Type B pancreatic cell (in vitro differentiated cells): ENCODE measurements around the gene SLITRK2. TPM values are rescaled to one million over a fixed set of nuclear protein-coding genes. Genes with fewer than 3 reads are reported as not detected.

Source experiments
- DNase-seq: peaks from one replicate; pipeline ENCODE4 v3.0.0; 2021; ENCODE audit warnings: mixed read lengths; ENCODE audit not compliant: unreplicated experiment; ENCODE audit errors: extremely low spot score
- H3K27ac Mint-ChIP-seq: 2 replicates; pipeline ENCODE4 v1.8.0; 2021; ENCODE audit warnings: mild to moderate bottlenecking, mixed read lengths
- H3K27me3 Mint-ChIP-seq: 2 replicates; pipeline ENCODE4 v1.8.0; 2021; ENCODE audit warnings: mixed read lengths
- H3K36me3 Mint-ChIP-seq: 2 replicates; pipeline ENCODE4 v1.8.0; 2021; ENCODE audit warnings: mixed read lengths
- H3K4me1 Mint-ChIP-seq: one replicate; pipeline ENCODE4 v1.8.0; 2021; ENCODE audit warnings: mixed read lengths; ENCODE audit not compliant: unreplicated experiment
- H3K4me3 Mint-ChIP-seq: 2 replicates; pipeline ENCODE4 v1.8.0; 2021; ENCODE audit warnings: mild to moderate bottlenecking, mixed read lengths
- H3K9me3 Mint-ChIP-seq: 2 replicates; pipeline ENCODE4 v1.8.0; 2021; ENCODE audit warnings: mixed read lengths
- CTCF ChIP-seq: fragments of 200-600 bp; sonication (generic); conservative IDR thresholded peaks from 2 replicates; pipeline ENCODE4 v1.5.0; 2021; ENCODE audit warnings: antibody characterized with exemption, mild to moderate bottlenecking
- total RNA-seq: library from RNA; stranded (reverse); gene quantifications from 2 replicates; pipeline ENCODE4 v1.2.1, GENCODE V29; 2021; ENCODE audit warnings: low replicate concordance

SLITRK2 gene
- total RNA-seq, 1 donor from 2014 or later = 5.4 TPM

DNA sequence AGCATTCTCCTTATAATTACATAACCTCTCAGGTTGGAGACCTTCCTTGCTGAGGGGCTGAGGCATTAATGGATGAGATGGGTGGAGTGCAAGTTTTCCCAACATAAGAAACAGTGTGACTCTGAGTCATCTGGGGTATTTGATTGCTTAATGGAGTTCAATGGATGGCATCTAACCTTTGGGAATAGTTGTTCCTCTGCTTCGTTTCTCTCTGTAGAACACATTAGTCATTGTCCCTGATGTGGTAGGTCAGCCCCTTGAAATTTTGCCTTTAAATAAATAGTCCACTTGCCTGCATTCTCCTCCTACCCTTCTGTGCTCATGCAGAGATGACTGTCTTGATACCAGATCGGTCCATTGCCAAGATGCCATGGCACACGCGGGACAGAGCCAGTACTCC is 38.6 kb downstream of the SLITRK2 start:
- H3K27me3 Mint-ChIP-seq = no peaks in the 10 kb centered on the region
- no peak overlapping the region for H3K4me3 Mint-ChIP-seq
- TF ChIP-seq CTCF = no peak
- no peaks in the 10 kb centered on the region for H3K36me3 Mint-ChIP-seq
- H3K4me1 Mint-ChIP-seq = no peaks in the 10 kb centered on the region
- H3K9me3 Mint-ChIP-seq = no peaks in the 10 kb centered on the region
- H3K27ac Mint-ChIP-seq = no peak overlapping the region
- no peak for DNase-seq

GRCh38 chrX:145861818-145862217 is 44.2 kb downstream of the SLITRK2 start:
- TF ChIP-seq CTCF = no peak
- Mint-ChIP-seq H3K36me3 (no peaks in the 10 kb centered on the region), H3K4me1 (peaks cover 4% of the 10 kb centered on the region), H3K27ac (no peak overlapping the region), H3K4me3 (no peak overlapping the region), H3K9me3 (peaks cover 5% of the 10 kb centered on the region), H3K27me3 (no peaks in the 10 kb centered on the region)
- no peak for DNase-seq

DNA sequence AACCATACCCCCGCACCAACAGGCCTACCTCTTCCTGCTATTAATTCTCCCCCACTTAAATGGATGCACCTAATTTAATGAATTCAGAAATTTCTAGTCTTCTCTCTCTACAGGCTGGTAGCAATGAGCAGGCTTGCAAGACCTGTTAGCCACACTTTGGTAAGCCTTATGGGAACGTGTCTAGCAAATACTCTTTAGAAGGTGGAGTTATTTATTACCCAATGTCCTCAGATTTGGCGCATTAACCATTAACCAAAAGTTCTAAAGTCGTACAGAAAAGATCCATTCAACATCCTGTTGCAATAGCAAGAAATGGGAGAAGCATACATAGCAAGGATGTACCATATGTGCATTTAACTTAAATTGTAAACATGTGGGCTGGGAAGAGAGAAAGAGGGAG is 47.5 kb downstream of the SLITRK2 start:
- DNase-seq = no peak
- H3K4me3 Mint-ChIP-seq = no peak overlapping the region
- no peak for TF ChIP-seq CTCF
- H3K27ac Mint-ChIP-seq = no peak overlapping the region
- H3K36me3 Mint-ChIP-seq = no peaks in the 10 kb centered on the region
- no peaks in the 10 kb centered on the region for H3K27me3 Mint-ChIP-seq
- peaks cover 5% of the 10 kb centered on the region for H3K9me3 Mint-ChIP-seq
- peaks cover 4% of the 10 kb centered on the region for H3K4me1 Mint-ChIP-seq
